B cell (primary cell): ENCODE results near the gene PRPF31. TPM values are rescaled to one million over a fixed set of nuclear protein-coding genes. Genes with fewer than 3 reads are reported as not detected.

Source experiments
- ATAC-seq: fragments of 200-7000 bp; cut with Tn5 transposase; one replicate; pipeline ENCODE4 v1.10.0; 2021; ENCODE audit warnings: low read depth, mild to moderate bottlenecking, moderate number of reproducible peaks, moderate library complexity
- CTCF ChIA-PET: fragments of 350-600 bp; sonication (Branson Sonifier 250); formaldehyde crosslinking; loops from one replicate; lab custom pipeline; 2021; ENCODE audit warnings: antibody characterized with exemption, inconsistent platforms; lab: Charles Lee
- POLR2A ChIA-PET: fragments of 350-600 bp; sonication (Branson Sonifier 250); formaldehyde crosslinking; loops from one replicate; lab custom pipeline; 2021; ENCODE audit warnings: antibody characterized with exemption; lab: Charles Lee
- DNase-seq: peaks from one replicate; pipeline ENCODE4 v3.0.0; 2013
- H2AFZ ChIP-seq: 2 replicates; pipeline ENCODE4 v1.6.1; 2012; ENCODE audit warnings: mild to moderate bottlenecking, low read depth, low read length; ENCODE audit not compliant: insufficient read depth, poor library complexity, severe bottlenecking
- H3K27ac ChIP-seq, 2 donors: 1 replicate in 1 of 2; 2 replicates in 1 of 2; pipeline ENCODE4 v1.5.1; 2012 to 2013; ENCODE audit warnings: low read length in 2 of 2, mild to moderate bottlenecking in 2 of 2, moderate library complexity in 1 of 2
- H3K27me3 ChIP-seq, 4 experiments: fragments of 200-600 bp in 1 of 4; sonication (generic) in 1 of 4; replicated peaks in 1 of 4; 1 replicate in 2 of 4; 2 replicates in 2 of 4; pipeline versions ENCODE4 v1.6.1 to v1.7.0; 2013 to 2016; ENCODE audit warnings: low read length in 3 of 4, mild to moderate bottlenecking in 2 of 4, mixed read lengths in 1 of 4, moderate library complexity in 1 of 4; ENCODE audit not compliant: insufficient read depth in 4 of 4, control insufficient read depth in 3 of 4; ENCODE audit errors: control extremely low read depth in 1 of 4
- H3K36me3 ChIP-seq, 2 experiments: replicated peaks in 1 of 2; 1 replicate in 1 of 2; 2 replicates in 1 of 2; pipeline versions ENCODE4 v1.6.1 to v1.7.1; 2013; ENCODE audit warnings: low read length in 1 of 2; ENCODE audit not compliant: insufficient read depth in 2 of 2, control insufficient read depth in 1 of 2; ENCODE audit errors: control extremely low read depth in 1 of 2, extremely low read depth in 1 of 2
- H3K4me1 ChIP-seq, 2 donors: fragments of 200-600 bp in 1 of 2; sonication (generic) in 1 of 2; 1 replicate in 1 of 2; 2 replicates in 1 of 2; pipeline versions ENCODE4 v1.5.1 to v1.6.1; 2013 to 2017; ENCODE audit warnings: low read length in 2 of 2; ENCODE audit not compliant: control insufficient read depth in 2 of 2, insufficient read depth in 2 of 2
- H3K4me2 ChIP-seq: replicated peaks from 2 replicates; pipeline ENCODE3; 2012; ENCODE audit warnings: mild to moderate bottlenecking, low read depth, low read length; ENCODE audit not compliant: poor library complexity, severe bottlenecking
- H3K4me3 ChIP-seq, 5 experiments: fragments of 200-600 bp in 1 of 5; sonication (generic) in 1 of 5; 1 replicate in 3 of 5; 2 replicates in 2 of 5; pipeline versions ENCODE4 v1.5.1 to v1.7.0; 2011 to 2016; ENCODE audit warnings: low read length in 4 of 5, mild to moderate bottlenecking in 4 of 5, low read depth in 2 of 5, control low read depth in 1 of 5, moderate library complexity in 1 of 5; ENCODE audit not compliant: insufficient read depth in 1 of 5; ENCODE audit errors: control extremely low read depth in 1 of 5, extremely low read depth in 1 of 5
- H3K79me2 ChIP-seq: fragments of 200-600 bp; sonication (generic); one replicate; pipeline ENCODE4 v1.6.0; 2016; ENCODE audit warnings: low read length; ENCODE audit not compliant: control insufficient read depth, insufficient read depth
- H3K9ac ChIP-seq: fragments of 200-600 bp; sonication (generic); 2 replicates; pipeline ENCODE4 v1.6.1; 2017; ENCODE audit warnings: mild to moderate bottlenecking, low read length, moderate library complexity
- H3K9me3 ChIP-seq, 3 donors: one replicate each; pipeline versions ENCODE4 v1.6.1 to v1.7.1; 2013; ENCODE audit warnings: low read length in 2 of 3; ENCODE audit not compliant: control insufficient read depth in 2 of 3, insufficient read depth in 1 of 3; ENCODE audit errors: control extremely low read depth in 1 of 3
- H4K20me1 ChIP-seq: 2 replicates; pipeline ENCODE4 v1.6.0; 2012; ENCODE audit warnings: mild to moderate bottlenecking, low read length; ENCODE audit not compliant: insufficient read depth, control insufficient read depth, poor library complexity, severe bottlenecking
- H3K27ac Mint-ChIP-seq: one replicate; pipeline ENCODE4 v1.8.0; 2021; ENCODE audit warnings: mixed read lengths
- H3K27me3 Mint-ChIP-seq: one replicate; pipeline ENCODE4 v1.8.0; 2021; ENCODE audit warnings: mixed read lengths
- H3K4me1 Mint-ChIP-seq: one replicate; pipeline ENCODE4 v1.8.0; 2021; ENCODE audit warnings: mixed read lengths
- H3K4me3 Mint-ChIP-seq: one replicate; pipeline ENCODE4 v1.8.0; 2021; ENCODE audit warnings: mixed read lengths
- H3K9me3 Mint-ChIP-seq: one replicate; pipeline ENCODE4 v1.8.0; 2022; ENCODE audit warnings: mixed read lengths; ENCODE audit not compliant: insufficient read depth
- CTCF ChIP-seq: fragments of 200-600 bp; IDR thresholded peaks from one replicate; pipeline ENCODE4 v1.8.0; 2022; ENCODE audit warnings: antibody characterized with exemption, mild to moderate bottlenecking
- EZH2 ChIP-seq: IDR thresholded peaks from 2 replicates; pipeline ENCODE4 v1.6.1; 2012; ENCODE audit warnings: borderline replicate concordance, low read depth, mild to moderate bottlenecking, moderate library complexity, low read length; ENCODE audit not compliant: insufficient read depth, poor library complexity, severe bottlenecking
- WGBS: methylation state at CpG from one replicate; pipeline ENCODE4 v1.1.5; 2013; ENCODE audit warnings: missing lambda C conversion rate; ENCODE audit not compliant: insufficient coverage; 5-methylcytosine and 5-hydroxymethylcytosine counted together
- intact Hi-C: fragments of 100-400 bp; cut with micrococcal nuclease; formaldehyde crosslinking; loops from one replicate; pipeline ENCODE4 v1.10.0; 2022
- polyA plus RNA-seq: library from polyadenylated mRNA; depleted of rRNA; stranded (reverse); fragments of >200 nt; gene quantifications from 2 replicates; pipeline ENCODE4 v1.2.3, GENCODE V29; 2012
- total RNA-seq, 2 donors: library from RNA; stranded (reverse); fragments of 120-200 nt in 1 of 2; gene quantifications; 1 replicate in 1 of 2; 2 replicates in 1 of 2; pipeline versions ENCODE4 v1.2.3 to v1.2.4, GENCODE V29; 2013 to 2022

The PRPF31 gene
- total and polyA plus RNA-seq, 2 donors (not counting 1 experiment from before 2014, with no cell fraction given), result 61.2 to 66.2 TPM

GRCh38 chr19:54164369-54165068 is 49.0 kb downstream of the PRPF31 start:
- Histone ChIP-seq H3K9me3 (peaks cover 0 to 18% (median 0%) of the 10 kb centered on the region in 3 donors), H4K20me1 (no peaks in the 10 kb centered on the region), H3K4me1 (peaks cover 30 to 43% of the 10 kb centered on the region in 2 donors), H3K27ac (no peak overlapping the region), H3K27me3 (peaks cover 0 to 22% (median 13%) of the 10 kb centered on the region in 4 experiments), H3K4me2 (peak overlapping the region; percentile 34), H2AFZ (peak overlapping the region; percentile 16), H3K4me3 (no peak overlapping the region), H3K79me2 (peaks cover 5% of the 10 kb centered on the region), H3K36me3 (no peaks in the 10 kb centered on the region), H3K9ac (no peak overlapping the region)
- WGBS, result 9% methylated on average over 35 of the region's 37 CpGs
- ChIA-PET POLR2A (interaction anchor here (0.6 to 2.2 kb wide), 3 partner anchors 25 to 154 kb away, joined by 3 to 8 read pairs (median 5); partner anchors contain the start of genes MBOAT7 and TSEN34), CTCF (interaction anchor here (0.6 to 1.3 kb wide), 4 partner anchors 25 to 224 kb away, joined by 3 to 8 read pairs (median 3); partner anchors contain the start of gene MBOAT7)
- intact Hi-C loops, result no loop called here
- H3K9me3 Mint-ChIP-seq, result no peaks in the 10 kb centered on the region
- H3K4me3 Mint-ChIP-seq, result peak overlapping the region; percentile 10
- TF ChIP-seq EZH2 (no peak), CTCF (no peak)
- H3K27ac Mint-ChIP-seq, result no peak overlapping the region
- peaks cover 35% of the 10 kb centered on the region for H3K4me1 Mint-ChIP-seq
- peaks cover 20% of the 10 kb centered on the region for H3K27me3 Mint-ChIP-seq
- no peak for ATAC-seq
- no peak for DNase-seq

DNA sequence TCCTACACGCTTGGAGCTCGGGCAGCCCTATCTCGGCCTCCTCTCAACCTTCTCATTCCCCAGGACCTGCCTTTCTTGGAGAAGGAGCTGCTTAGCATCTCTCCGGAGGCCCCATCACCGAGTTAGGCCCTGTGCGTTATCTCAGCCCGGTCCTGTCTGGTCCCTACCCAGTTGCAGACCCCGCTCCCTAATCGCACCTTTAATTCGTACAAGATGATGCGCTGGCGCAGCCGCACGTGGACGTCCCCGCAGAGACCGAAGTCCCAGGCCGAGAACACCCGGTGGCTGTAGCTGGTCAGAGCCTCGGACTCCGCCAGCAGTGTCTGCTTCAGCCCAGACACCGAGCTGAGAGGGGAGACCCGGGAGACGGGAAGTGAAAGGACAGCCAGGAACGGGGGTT is 49.7 kb downstream of the PRPF31 start:
- no peaks in the 10 kb centered on the region for H3K9me3 Mint-ChIP-seq
- Histone ChIP-seq H3K4me3 (no peak overlapping the region), H3K27ac (no peak overlapping the region), H3K36me3 (no peaks in the 10 kb centered on the region), H3K4me1 (peaks cover 29 to 41% of the 10 kb centered on the region in 2 donors), H3K9ac (no peak overlapping the region), H3K9me3 (peaks cover 0 to 18% (median 0%) of the 10 kb centered on the region in 3 donors), H2AFZ (no peak overlapping the region), H3K4me2 (no peak overlapping the region), H3K27me3 (peaks cover 0 to 22% (median 13%) of the 10 kb centered on the region in 4 experiments), H3K79me2 (peaks cover 5% of the 10 kb centered on the region), H4K20me1 (no peaks in the 10 kb centered on the region)
- intact Hi-C loops, result no loop called here
- peaks cover 20% of the 10 kb centered on the region for H3K27me3 Mint-ChIP-seq
- peaks cover 29% of the 10 kb centered on the region for H3K4me1 Mint-ChIP-seq
- DNase-seq, result no peak
- CTCF ChIA-PET, result interaction anchor here (0.7 to 1.3 kb wide), 3 partner anchors 24 to 224 kb away, joined by 3 to 8 read pairs (median 3); partner anchors contain the start of gene MBOAT7
- ATAC-seq, result no peak
- POLR2A ChIA-PET, result no interaction called here
- H3K27ac Mint-ChIP-seq, result no peak overlapping the region
- 93% methylated on average over 24 of the region's 25 CpGs for WGBS
- H3K4me3 Mint-ChIP-seq, result no peak overlapping the region
- TF ChIP-seq CTCF, result no peak
- TF ChIP-seq EZH2, result no peak
